HT-29 (cell line): ENCODE data around the gene GLI3. TPM values are rescaled to one million over a fixed set of nuclear protein-coding genes. Genes with fewer than 3 reads are reported as not detected.
"Not testable (repeated sequence)": the region's sequence is repeated elsewhere in the genome, so short reads cannot be mapped to it uniquely, and the experiment has no call there.

ENCODE experiments used
- DNase-seq: peaks from one replicate; pipeline ENCODE4 v3.0.0-alpha.2; 2015; ENCODE audit warnings: low spot score
- total RNA-seq: library from RNA; depleted of rRNA; stranded (reverse); fragments of >200 nt; shearing (Covaris generic); gene quantifications from 2 replicates; pipeline ENCODE4 v1.2.3, GENCODE V29; 2014

GLI3 gene
- total RNA-seq, 1 experiment from 2014 or later: not detected

GRCh38 chr7:42212541-42213090, 24.4 kb downstream of the GLI3 start:
- no peak for DNase-seq

GRCh38 chr7:42211938-42212337, 25.1 kb downstream of the GLI3 start:
- no peak for DNase-seq

GRCh38 chr7:42210779-42211178, 26.2 kb downstream of the GLI3 start:
- no peak for DNase-seq

GRCh38 chr7:42210333-42210732, 26.7 kb downstream of the GLI3 start:
- no peak for DNase-seq

- not testable (repeated sequence) for DNase-seq
Measured at GRCh38 chr7:42209085-42209484, 27.9 kb downstream of the GLI3 start.

GRCh38 chr7:42208572-42208971, 28.4 kb downstream of the GLI3 start:
- DNase-seq: no peak

- DNase-seq: no peak
Measured at GRCh38 chr7:42207420-42207819, 29.6 kb downstream of the GLI3 start.

GRCh38 chr7:42203336-42203735, 33.7 kb downstream of the GLI3 start:
- no peak for DNase-seq

GRCh38 chr7:42202601-42203000, 34.4 kb downstream of the GLI3 start:
- DNase-seq: no peak

GRCh38 chr7:42198974-42199668, 37.9 kb downstream of the GLI3 start:
- DNase-seq: no peak

GRCh38 chr7:42198296-42198695, 38.7 kb downstream of the GLI3 start:
- DNase-seq: no peak

GRCh38 chr7:42197451-42197850, 39.6 kb downstream of the GLI3 start:
- no peak for DNase-seq

GRCh38 chr7:42194238-42194637, 42.8 kb downstream of the GLI3 start:
- DNase-seq: no peak

GRCh38 chr7:42193471-42194129, 43.4 kb downstream of the GLI3 start:
- no peak for DNase-seq

GRCh38 chr7:42192851-42193461, 44.1 kb downstream of the GLI3 start:
- DNase-seq: no peak

GRCh38 chr7:42192066-42192465, 44.9 kb downstream of the GLI3 start:
- DNase-seq: no peak

GRCh38 chr7:42189535-42189934, 47.5 kb downstream of the GLI3 start:
- no peak for DNase-seq

- DNase-seq: peak; percentile 24
Measured at GRCh38 chr7:42186151-42186550, 50.9 kb downstream of the GLI3 start.

- DNase-seq: no peak
Measured at GRCh38 chr7:42185726-42186125, 51.3 kb downstream of the GLI3 start.

GRCh38 chr7:42183547-42183946, 53.5 kb downstream of the GLI3 start:
- DNase-seq: no peak

- no peak for DNase-seq
Measured at GRCh38 chr7:42181566-42181965, 55.4 kb downstream of the GLI3 start.

GRCh38 chr7:42180806-42181205, 56.2 kb downstream of the GLI3 start:
- no peak for DNase-seq

- DNase-seq: no peak
Measured at GRCh38 chr7:42176724-42177101, 60.3 kb downstream of the GLI3 start.
